GM13976 (cell line): ENCODE measurements around the gene DDAH2.
A peak's percentile ranks its signal among the peaks of the same experiment; 100 is the strongest.

Experiments used
- DNase-seq: peaks from one replicate; pipeline ENCODE4 v3.0.0; 2012; ENCODE audit warnings: low spot score
- in situ Hi-C: fragments of 300-500 bp; cut with MboI; formaldehyde crosslinking; loops from one replicate; pipeline ENCODE4 v1.12.0; 2022; ENCODE audit warnings: low sequenced_read_pairs, mixed read lengths, inconsistent platforms; ENCODE audit not compliant: unreplicated experiment
- TF ChIP-seq, protein P1 (sequence below): IDR thresholded peaks from 2 replicates; pipeline ENCODE4 v1.5.1; 2012; ENCODE audit warnings: borderline replicate concordance, mild to moderate bottlenecking; ENCODE audit not compliant: insufficient read depth; ENCODE audit errors: extremely low read depth, missing control alignments, control extremely low read depth

DDAH2 gene

GRCh38 chr6:31734247-31734820 is 5.2 kb upstream of the DDAH2 start:
- in situ Hi-C loops = no loop called here
- DNase-seq = no peak
- TF ChIP-seq, protein P1, sequence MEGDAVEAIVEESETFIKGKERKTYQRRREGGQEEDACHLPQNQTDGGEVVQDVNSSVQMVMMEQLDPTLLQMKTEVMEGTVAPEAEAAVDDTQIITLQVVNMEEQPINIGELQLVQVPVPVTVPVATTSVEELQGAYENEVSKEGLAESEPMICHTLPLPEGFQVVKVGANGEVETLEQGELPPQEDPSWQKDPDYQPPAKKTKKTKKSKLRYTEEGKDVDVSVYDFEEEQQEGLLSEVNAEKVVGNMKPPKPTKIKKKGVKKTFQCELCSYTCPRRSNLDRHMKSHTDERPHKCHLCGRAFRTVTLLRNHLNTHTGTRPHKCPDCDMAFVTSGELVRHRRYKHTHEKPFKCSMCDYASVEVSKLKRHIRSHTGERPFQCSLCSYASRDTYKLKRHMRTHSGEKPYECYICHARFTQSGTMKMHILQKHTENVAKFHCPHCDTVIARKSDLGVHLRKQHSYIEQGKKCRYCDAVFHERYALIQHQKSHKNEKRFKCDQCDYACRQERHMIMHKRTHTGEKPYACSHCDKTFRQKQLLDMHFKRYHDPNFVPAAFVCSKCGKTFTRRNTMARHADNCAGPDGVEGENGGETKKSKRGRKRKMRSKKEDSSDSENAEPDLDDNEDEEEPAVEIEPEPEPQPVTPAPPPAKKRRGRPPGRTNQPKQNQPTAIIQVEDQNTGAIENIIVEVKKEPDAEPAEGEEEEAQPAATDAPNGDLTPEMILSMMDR = no peak

DNA sequence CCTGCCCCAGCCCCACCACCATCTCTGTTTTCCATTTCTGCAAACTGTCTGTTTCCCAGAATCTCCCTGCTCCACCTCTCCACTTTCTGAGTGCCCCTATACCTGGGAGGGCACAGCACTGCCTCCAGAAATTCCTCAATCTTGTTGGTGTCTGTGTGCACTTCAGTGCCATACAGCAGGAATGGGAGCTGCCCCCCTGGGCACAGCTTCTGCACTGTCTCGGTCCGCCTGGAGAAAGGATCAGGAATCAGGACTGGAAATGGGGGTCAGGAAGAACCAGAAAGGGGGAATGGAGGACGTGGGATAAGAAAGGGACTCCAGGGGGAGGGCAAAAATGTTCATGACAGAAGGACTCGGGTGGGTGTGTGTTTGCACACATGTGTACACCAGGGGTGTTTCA is 4.6 kb upstream of the DDAH2 start:
- no peak for DNase-seq
- TF ChIP-seq, protein P1 = no peak
- in situ Hi-C loops = no loop called here

DNA sequence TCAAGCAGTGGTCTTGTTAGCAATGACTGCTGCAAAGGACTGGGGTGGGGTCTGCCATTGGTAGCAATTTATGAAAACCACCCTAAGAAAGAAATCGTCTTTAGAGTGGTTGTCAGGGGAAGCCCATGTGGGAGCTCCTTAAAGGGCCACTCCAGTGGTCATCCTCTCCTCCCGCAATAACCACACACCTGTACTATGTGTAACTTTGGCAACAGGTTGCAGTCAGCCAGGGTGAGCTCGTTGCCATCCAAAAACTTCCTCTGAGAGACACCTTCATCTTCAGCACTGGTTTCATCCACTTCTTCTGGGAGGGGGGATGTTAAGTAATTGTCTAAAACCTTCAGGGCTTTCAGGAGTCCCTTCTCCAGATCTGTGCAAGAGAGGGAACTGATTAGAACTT is 2.9 kb upstream of the DDAH2 start:
- in situ Hi-C loops = no loop called here
- TF ChIP-seq, protein P1 = no peak
- DNase-seq = no peak

DNA sequence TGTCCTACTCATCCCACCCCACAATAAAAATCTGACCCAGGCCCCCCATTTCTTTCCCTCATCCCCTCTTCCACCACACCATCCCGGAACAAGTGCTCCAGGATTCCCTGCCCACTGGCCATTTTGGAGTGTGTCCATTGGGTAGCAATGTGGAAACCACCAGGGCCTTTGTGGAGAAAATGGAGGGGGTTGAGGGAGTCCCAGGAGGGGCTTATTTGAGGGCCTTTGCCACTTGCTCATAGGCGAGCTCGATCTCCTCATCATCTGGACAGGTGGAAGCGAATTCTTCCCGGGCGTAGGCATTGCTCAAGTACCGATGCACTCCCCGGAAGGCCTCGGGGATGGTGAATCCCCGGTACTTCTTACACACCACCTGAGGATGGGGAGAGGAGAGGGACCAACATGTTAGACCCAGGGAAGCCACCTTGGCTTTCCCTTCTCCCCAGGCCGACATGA is 1.6 kb upstream of the DDAH2 start:
- TF ChIP-seq, protein P1 = no peak
- in situ Hi-C loops = no loop called here
- DNase-seq = no peak

DNA sequence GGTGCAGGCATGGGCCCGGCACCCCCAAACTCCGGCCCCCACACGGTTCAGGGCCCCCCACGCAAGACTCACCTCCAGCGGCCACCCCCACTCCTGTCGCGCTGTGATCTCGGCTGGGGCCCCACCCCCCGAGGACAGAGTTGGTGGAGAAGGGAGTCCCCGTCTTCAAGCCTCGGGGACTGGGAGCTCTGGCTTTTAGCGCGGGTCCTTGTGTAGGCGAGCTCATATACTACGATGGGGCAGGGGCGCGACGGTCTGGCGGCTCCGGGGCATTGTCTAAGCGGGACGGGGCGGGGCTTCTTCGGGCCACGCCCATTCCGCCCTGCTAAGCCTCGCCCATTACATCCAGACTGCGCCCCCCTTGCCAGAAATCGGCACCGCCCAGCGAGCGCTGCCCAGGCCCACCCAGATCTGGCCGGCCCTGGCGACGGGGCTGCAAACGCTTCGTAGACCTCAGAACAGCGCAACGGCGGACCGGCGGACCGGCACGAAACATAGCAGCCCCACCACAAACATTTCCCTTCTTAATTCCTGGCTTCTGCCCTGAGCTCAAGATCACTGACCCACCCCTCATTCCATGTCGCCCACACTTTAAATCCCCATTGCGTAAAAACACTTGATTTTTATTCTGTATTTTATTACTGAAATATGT is 1.0 kb upstream of the DDAH2 start:
- TF ChIP-seq, protein P1 = peak; percentile 12
- DNase-seq = peak; percentile 88
- in situ Hi-C loops = no loop called here

DNA sequence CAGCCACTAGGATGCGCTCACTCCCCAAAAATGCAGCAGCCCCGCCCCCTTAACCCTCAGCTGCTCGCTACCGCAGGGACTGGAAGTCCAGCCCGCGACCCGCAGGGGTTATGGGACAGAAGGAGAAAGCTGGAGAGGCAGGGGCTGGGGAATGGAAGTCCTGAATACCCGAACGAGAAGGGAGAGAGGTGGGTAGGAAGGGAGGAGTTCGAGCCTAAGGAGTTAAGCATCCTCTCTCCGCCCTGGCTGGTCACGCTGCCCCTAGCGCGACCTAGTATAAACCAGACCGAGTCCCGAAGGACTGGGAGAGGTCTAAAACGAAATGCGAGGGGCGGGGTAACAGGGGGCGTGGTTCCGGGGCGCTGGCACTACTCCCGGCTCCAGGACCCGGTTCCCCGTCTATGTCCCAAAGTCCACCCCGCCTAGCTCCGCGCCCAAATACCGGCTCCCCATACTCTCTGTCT is 448 bp upstream of the DDAH2 start:
- DNase-seq = peak; percentile 86
- TF ChIP-seq, protein P1 = peak; percentile 86
- in situ Hi-C loops = no loop called here
